OCI-LY3 (cell line): ENCODE results near the gene MYZAP.

ENCODE experiments used
- H2AFZ ChIP-seq: fragments of 200-600, 300-600 bp; shearing (Covaris generic); 2 replicates; pipeline ENCODE4 v1.6.0; 2014; ENCODE audit warnings: antibody characterized with exemption, low read depth, low read length
- H3K27ac ChIP-seq: fragments of 200-600, 300-600 bp; sonication (generic); 2 replicates; pipeline ENCODE4 v1.5.1; 2014; ENCODE audit warnings: mild to moderate bottlenecking, low read length, moderate library complexity, mixed read lengths
- H3K27me3 ChIP-seq: fragments of 200-600, 300-600 bp; sonication (generic); 2 replicates; pipeline ENCODE4 v1.6.1; 2014; ENCODE audit warnings: low read depth, low read length, mixed read lengths
- H3K36me3 ChIP-seq: fragments of 200-600, 300-600 bp; sonication (generic); replicated peaks from 2 replicates; pipeline ENCODE3; 2014; ENCODE audit warnings: low read depth, low read length, mixed read lengths
- H3K4me1 ChIP-seq: fragments of 300-600, 200-600 bp; sonication (generic); 2 replicates; pipeline ENCODE4 v1.6.1; 2014; ENCODE audit warnings: low read length, mixed read lengths
- H3K4me2 ChIP-seq: fragments of 200-600, 300-600 bp; sonication (generic); 2 replicates; pipeline ENCODE4 v1.6.1; 2014; ENCODE audit warnings: low read length, mixed read lengths
- H3K4me3 ChIP-seq: fragments of 300-600, 200-600 bp; sonication (generic); 2 replicates; pipeline ENCODE4 v1.5.1; 2014; ENCODE audit warnings: antibody characterized with exemption, mild to moderate bottlenecking, low read length, moderate library complexity
- H3K79me2 ChIP-seq: fragments of 300-600, 200-600 bp; shearing (Covaris generic); 2 replicates; pipeline ENCODE4 v1.6.1; 2014; ENCODE audit warnings: mild to moderate bottlenecking, low read length, mixed read lengths
- H3K9ac ChIP-seq: fragments of 300-600, 200-600 bp; shearing (Covaris generic); 2 replicates; pipeline ENCODE4 v1.6.0; 2014; ENCODE audit warnings: mild to moderate bottlenecking, low read length, moderate library complexity
- H3K9me3 ChIP-seq: fragments of 200-600, 300-600 bp; shearing (Covaris generic); 2 replicates; pipeline ENCODE4 v1.6.1; 2014; ENCODE audit warnings: low read length, mixed read lengths; ENCODE audit not compliant: insufficient read depth
- H4K20me1 ChIP-seq: fragments of 200-600, 300-600 bp; sonication (generic); 2 replicates; pipeline ENCODE4 v1.6.1; 2016; ENCODE audit warnings: low read length, mixed read lengths; ENCODE audit not compliant: insufficient read depth
- EZH2phosphoT487 ChIP-seq: fragments of 200-600 bp; shearing (Covaris generic); IDR thresholded peaks from 2 replicates; pipeline ENCODE4 v1.6.1; 2018; ENCODE audit warnings: antibody characterized with exemption, mixed run types, low read depth
- TF ChIP-seq, protein P1 (sequence below): fragments of 200-600, 300-600 bp; sonication (generic); IDR thresholded peaks from 2 replicates; pipeline ENCODE4 v1.5.1; 2014; ENCODE audit warnings: antibody characterized with exemption, low read length, low read depth

MYZAP gene

GRCh38 chr15:57662802-57663201 lies 71.1 kb downstream of the MYZAP start:
- no peak for TF ChIP-seq EZH2phosphoT487
- TF ChIP-seq, protein P1, sequence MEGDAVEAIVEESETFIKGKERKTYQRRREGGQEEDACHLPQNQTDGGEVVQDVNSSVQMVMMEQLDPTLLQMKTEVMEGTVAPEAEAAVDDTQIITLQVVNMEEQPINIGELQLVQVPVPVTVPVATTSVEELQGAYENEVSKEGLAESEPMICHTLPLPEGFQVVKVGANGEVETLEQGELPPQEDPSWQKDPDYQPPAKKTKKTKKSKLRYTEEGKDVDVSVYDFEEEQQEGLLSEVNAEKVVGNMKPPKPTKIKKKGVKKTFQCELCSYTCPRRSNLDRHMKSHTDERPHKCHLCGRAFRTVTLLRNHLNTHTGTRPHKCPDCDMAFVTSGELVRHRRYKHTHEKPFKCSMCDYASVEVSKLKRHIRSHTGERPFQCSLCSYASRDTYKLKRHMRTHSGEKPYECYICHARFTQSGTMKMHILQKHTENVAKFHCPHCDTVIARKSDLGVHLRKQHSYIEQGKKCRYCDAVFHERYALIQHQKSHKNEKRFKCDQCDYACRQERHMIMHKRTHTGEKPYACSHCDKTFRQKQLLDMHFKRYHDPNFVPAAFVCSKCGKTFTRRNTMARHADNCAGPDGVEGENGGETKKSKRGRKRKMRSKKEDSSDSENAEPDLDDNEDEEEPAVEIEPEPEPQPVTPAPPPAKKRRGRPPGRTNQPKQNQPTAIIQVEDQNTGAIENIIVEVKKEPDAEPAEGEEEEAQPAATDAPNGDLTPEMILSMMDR, result no peak
- Histone ChIP-seq H2AFZ (no peak overlapping the region), H3K79me2 (no peaks in the 10 kb centered on the region), H3K27me3 (no peaks in the 10 kb centered on the region), H3K27ac (no peak overlapping the region), H3K4me1 (peaks cover 2% of the 10 kb centered on the region), H3K4me3 (no peak overlapping the region), H3K36me3 (no peaks in the 10 kb centered on the region), H3K9me3 (no peaks in the 10 kb centered on the region), H4K20me1 (no peaks in the 10 kb centered on the region), H3K9ac (no peak overlapping the region), H3K4me2 (no peak overlapping the region)

- Histone ChIP-seq H3K9ac (no peak overlapping the region), H3K4me1 (peaks cover 7% of the 10 kb centered on the region), H3K79me2 (no peaks in the 10 kb centered on the region), H3K9me3 (no peaks in the 10 kb centered on the region), H3K4me2 (no peak overlapping the region), H4K20me1 (no peaks in the 10 kb centered on the region), H3K27me3 (no peaks in the 10 kb centered on the region), H2AFZ (no peak overlapping the region), H3K36me3 (no peaks in the 10 kb centered on the region), H3K27ac (no peak overlapping the region), H3K4me3 (no peak overlapping the region)
- no peak for TF ChIP-seq EZH2phosphoT487
- TF ChIP-seq, protein P1, result no peak
Observed at GRCh38 chr15:57663262-57663661, 71.6 kb downstream of the MYZAP start.

GRCh38 chr15:57665194-57665593 lies 73.5 kb downstream of the MYZAP start:
- Histone ChIP-seq H3K36me3 (no peaks in the 10 kb centered on the region), H3K4me3 (no peak overlapping the region), H2AFZ (no peak overlapping the region), H4K20me1 (no peaks in the 10 kb centered on the region), H3K27me3 (no peaks in the 10 kb centered on the region), H3K27ac (no peak overlapping the region), H3K9me3 (no peaks in the 10 kb centered on the region), H3K9ac (no peak overlapping the region), H3K4me1 (peaks cover 10% of the 10 kb centered on the region), H3K4me2 (no peak overlapping the region), H3K79me2 (no peaks in the 10 kb centered on the region)
- TF ChIP-seq, protein P1, result no peak
- no peak for TF ChIP-seq EZH2phosphoT487

DNA sequence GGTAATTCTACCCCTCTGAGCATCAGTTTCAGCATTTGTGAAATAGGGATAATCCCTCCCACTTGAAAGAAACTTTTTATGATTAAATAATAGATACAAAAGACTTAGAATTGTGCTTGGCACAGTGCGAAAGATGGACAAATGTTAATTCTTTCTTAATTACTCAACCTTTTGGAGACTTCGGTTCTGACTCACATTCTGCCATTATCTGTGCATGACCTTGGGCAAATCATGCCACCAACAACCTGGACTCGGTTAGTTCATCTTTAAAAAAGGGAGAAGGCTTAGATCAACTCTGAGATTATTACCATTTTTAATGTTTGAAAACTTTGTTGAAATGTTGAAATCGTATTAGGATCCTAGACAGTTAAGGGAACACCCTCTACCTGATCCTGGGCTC lies 74.2 kb downstream of the MYZAP start:
- Histone ChIP-seq H3K4me1 (peaks cover 10% of the 10 kb centered on the region), H3K9ac (no peak overlapping the region), H3K27me3 (no peaks in the 10 kb centered on the region), H3K36me3 (no peaks in the 10 kb centered on the region), H2AFZ (no peak overlapping the region), H3K9me3 (no peaks in the 10 kb centered on the region), H3K4me3 (no peak overlapping the region), H3K79me2 (no peaks in the 10 kb centered on the region), H3K27ac (no peak overlapping the region), H4K20me1 (no peaks in the 10 kb centered on the region), H3K4me2 (no peak overlapping the region)
- TF ChIP-seq, protein P1, result no peak
- TF ChIP-seq EZH2phosphoT487, result no peak
